Vagina (tissue), 2 donors: ENCODE results near the gene OIT3. TPM values are rescaled to one million over a fixed set of nuclear protein-coding genes. Genes with fewer than 3 reads are reported as not detected.
"Not testable (repeated sequence)": the region's sequence is repeated elsewhere in the genome, so short reads cannot be mapped to it uniquely, and the experiment has no call there.

ENCODE experiments used
- DNase-seq, 2 donors: peaks; one replicate each; pipeline ENCODE4 v3.0.0-alpha.2; 2017; ENCODE audit errors: extremely low spot score in 2 of 2
- H3K27ac ChIP-seq: fragments of 200-600 bp; sonication (generic); one replicate; pipeline ENCODE4 v1.5.1; 2019
- H3K27me3 ChIP-seq: fragments of 200-600 bp; sonication (generic); one replicate; pipeline ENCODE4 v1.5.1; 2019
- H3K36me3 ChIP-seq, 2 donors: fragments of 200-600 bp; sonication (generic); one replicate each; pipeline ENCODE4 v1.5.1; 2017 to 2019
- H3K4me1 ChIP-seq: fragments of 200-600 bp; sonication (generic); one replicate; pipeline ENCODE4 v1.5.1; 2019
- H3K4me3 ChIP-seq, 2 donors: fragments of 200-600 bp; sonication (generic); 1 replicate in 1 of 2; 2 replicates in 1 of 2; pipeline ENCODE4 v1.5.1; 2016 to 2019
- H3K9me3 ChIP-seq: fragments of 200-600 bp; sonication (generic); one replicate; pipeline ENCODE4 v1.5.1; 2019
- POLR2A ChIP-seq, 2 donors: fragments of 450-650 bp; IDR thresholded peaks; one replicate each; pipeline ENCODE4 v1.6.1; 2017; ENCODE audit warnings: antibody characterized with exemption in 2 of 2, mild to moderate bottlenecking in 2 of 2, moderate library complexity in 2 of 2
- POLR2AphosphoS5 ChIP-seq, 2 donors: sonication (generic); formaldehyde crosslinking; IDR thresholded peaks; one replicate each; pipeline ENCODE4 v1.9.0; 2017; ENCODE audit warnings: antibody characterized with exemption in 2 of 2, mild to moderate bottlenecking in 2 of 2, low read depth in 1 of 2; ENCODE audit not compliant: insufficient read depth in 1 of 2
- intact Hi-C: fragments of 100-400 bp; cut with DNase I; formaldehyde crosslinking; loops from one replicate; pipeline ENCODE4 v1.15.1; 2023
- total RNA-seq: library from RNA; depleted of rRNA; stranded (reverse); fragments of >200 nt; gene quantifications from one replicate; pipeline ENCODE4 v1.2.3, GENCODE V29; 2016
- TF ChIP-seq, protein P1 (sequence below), 3 experiments: fragments of 450-650 bp in 2 of 3; fragments of 200-600 bp in 1 of 3; sonication (generic) in 1 of 3; IDR thresholded peaks; one replicate each; pipeline ENCODE4 v1.5.1; 2017 to 2019; ENCODE audit warnings: antibody characterized with exemption in 3 of 3, mild to moderate bottlenecking in 2 of 3, moderate library complexity in 2 of 3

Gene OIT3
- total RNA-seq, 1 donor from 2014 or later = not detected

DNA sequence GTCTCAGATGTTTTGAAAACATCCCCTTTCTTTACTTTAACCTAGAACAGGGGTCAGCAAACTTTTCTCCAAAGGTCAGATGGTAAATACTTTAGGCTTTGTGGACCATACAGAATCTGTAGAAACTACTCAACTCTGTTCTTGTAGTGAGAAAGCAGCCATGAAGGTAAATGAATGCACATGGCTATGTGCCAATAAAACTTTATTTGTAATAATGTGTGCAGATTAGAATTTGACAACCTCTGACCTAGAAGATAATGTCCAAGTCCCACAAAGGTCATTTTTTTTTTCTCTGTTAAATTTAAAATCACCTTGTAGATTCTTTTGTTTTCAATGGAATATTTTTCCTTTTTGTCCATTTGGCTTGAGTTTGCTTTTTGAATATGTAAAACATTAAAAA lies 17.2 kb downstream of the OIT3 start:
- Histone ChIP-seq H3K27me3 (no peaks in the 10 kb centered on the region), H3K4me1 (no peaks in the 10 kb centered on the region), H3K36me3 (no peaks in the 10 kb centered on the region), H3K9me3 (no peaks in the 10 kb centered on the region), H3K27ac (no peak overlapping the region), H3K4me3 (no peak overlapping the region)
- DNase-seq = no peak
- intact Hi-C loops = no loop called here
- TF ChIP-seq POLR2A (IDR thresholded peaks at IDR 0.05) (no peak), POLR2AphosphoS5 (IDR thresholded peaks at IDR 0.05; ENCODE audit: insufficient read depth in 1 of 2, low read depth in 1 of 2) (no peak)
- TF ChIP-seq, protein P1, sequence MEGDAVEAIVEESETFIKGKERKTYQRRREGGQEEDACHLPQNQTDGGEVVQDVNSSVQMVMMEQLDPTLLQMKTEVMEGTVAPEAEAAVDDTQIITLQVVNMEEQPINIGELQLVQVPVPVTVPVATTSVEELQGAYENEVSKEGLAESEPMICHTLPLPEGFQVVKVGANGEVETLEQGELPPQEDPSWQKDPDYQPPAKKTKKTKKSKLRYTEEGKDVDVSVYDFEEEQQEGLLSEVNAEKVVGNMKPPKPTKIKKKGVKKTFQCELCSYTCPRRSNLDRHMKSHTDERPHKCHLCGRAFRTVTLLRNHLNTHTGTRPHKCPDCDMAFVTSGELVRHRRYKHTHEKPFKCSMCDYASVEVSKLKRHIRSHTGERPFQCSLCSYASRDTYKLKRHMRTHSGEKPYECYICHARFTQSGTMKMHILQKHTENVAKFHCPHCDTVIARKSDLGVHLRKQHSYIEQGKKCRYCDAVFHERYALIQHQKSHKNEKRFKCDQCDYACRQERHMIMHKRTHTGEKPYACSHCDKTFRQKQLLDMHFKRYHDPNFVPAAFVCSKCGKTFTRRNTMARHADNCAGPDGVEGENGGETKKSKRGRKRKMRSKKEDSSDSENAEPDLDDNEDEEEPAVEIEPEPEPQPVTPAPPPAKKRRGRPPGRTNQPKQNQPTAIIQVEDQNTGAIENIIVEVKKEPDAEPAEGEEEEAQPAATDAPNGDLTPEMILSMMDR (IDR thresholded peaks at IDR 0.05) = no peak

DNA sequence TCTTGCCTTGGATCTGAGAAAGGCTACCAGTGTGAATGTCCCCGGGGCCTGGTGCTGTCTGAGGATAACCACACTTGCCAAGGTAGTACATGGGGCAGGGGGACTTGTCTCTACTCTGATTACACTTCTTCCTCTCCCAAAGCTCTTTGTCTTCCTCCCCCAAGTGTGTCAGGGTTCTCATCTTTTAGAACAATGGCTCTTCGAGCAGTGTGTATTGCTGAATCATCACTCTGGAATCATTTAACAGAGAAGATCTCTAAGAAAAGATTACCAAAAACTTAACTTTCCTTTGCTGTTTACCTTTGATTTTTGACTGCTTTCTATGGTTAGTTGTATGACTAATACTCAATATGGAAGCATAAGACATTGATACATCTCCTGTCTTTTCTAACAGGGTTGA lies 18.2 kb downstream of the OIT3 start:
- Histone ChIP-seq H3K9me3 (no peaks in the 10 kb centered on the region), H3K4me1 (no peaks in the 10 kb centered on the region), H3K4me3 (no peak overlapping the region), H3K27ac (no peak overlapping the region), H3K27me3 (no peaks in the 10 kb centered on the region), H3K36me3 (no peaks in the 10 kb centered on the region)
- TF ChIP-seq POLR2AphosphoS5 (IDR thresholded peaks at IDR 0.05; ENCODE audit: insufficient read depth in 1 of 2, low read depth in 1 of 2) (no peak), POLR2A (IDR thresholded peaks at IDR 0.05) (no peak)
- TF ChIP-seq, protein P1 (IDR thresholded peaks at IDR 0.05) = no peak
- DNase-seq = no peak
- intact Hi-C loops = no loop called here

DNA sequence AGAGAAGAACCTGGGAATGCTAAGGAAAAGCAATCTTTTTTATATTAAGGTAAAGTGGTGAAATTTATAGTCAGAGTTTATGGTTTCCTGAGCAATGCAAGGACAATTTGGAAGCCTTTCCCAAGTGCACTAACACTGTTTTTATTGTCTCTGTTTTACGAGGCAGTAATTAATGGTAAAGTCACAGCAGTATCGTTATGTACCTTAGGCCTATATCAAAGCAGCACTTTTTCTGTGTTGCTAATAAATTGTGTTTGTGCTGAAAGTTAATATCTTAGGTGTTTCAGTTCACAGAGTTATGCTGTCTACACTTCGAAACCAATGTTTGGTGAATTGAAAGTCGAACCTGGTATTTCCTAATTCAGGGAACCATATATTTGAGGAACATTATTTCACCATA lies 19.2 kb downstream of the OIT3 start:
- intact Hi-C loops = no loop called here
- H3K4me3 ChIP-seq = no peak overlapping the region
- H3K27me3 ChIP-seq = no peaks in the 10 kb centered on the region
- no peaks in the 10 kb centered on the region for H3K36me3 ChIP-seq
- H3K27ac ChIP-seq = no peak overlapping the region
- no peaks in the 10 kb centered on the region for H3K4me1 ChIP-seq
- TF ChIP-seq POLR2AphosphoS5 (IDR thresholded peaks at IDR 0.05; ENCODE audit: insufficient read depth in 1 of 2, low read depth in 1 of 2) (no peak), POLR2A (IDR thresholded peaks at IDR 0.05) (no peak)
- TF ChIP-seq, protein P1 (IDR thresholded peaks at IDR 0.05) = no peak
- DNase-seq = no peak
- H3K9me3 ChIP-seq = no peaks in the 10 kb centered on the region

DNA sequence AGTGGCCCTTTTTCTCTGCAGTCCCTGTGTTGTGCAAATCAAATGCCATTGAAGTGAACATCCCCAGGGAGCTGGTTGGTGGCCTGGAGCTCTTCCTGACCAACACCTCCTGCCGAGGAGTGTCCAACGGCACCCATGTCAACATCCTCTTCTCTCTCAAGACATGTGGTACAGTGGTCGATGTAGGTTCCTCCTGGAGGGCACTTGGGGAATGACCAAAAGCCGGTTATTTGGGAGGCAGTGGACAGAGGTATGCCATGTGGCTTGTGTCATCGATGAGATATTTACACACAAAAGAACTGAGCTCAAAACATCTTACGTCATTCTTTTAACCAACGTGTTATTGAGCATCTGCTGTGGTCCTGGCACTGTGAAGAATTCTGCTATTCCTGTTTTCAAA lies 19.7 kb downstream of the OIT3 start:
- no peak for DNase-seq
- H3K4me3 ChIP-seq = no peak overlapping the region
- no peaks in the 10 kb centered on the region for H3K27me3 ChIP-seq
- H3K27ac ChIP-seq = no peak overlapping the region
- intact Hi-C loops = no loop called here
- H3K36me3 ChIP-seq = no peaks in the 10 kb centered on the region
- H3K4me1 ChIP-seq = no peaks in the 10 kb centered on the region
- no peaks in the 10 kb centered on the region for H3K9me3 ChIP-seq
- TF ChIP-seq POLR2AphosphoS5 (IDR thresholded peaks at IDR 0.05; ENCODE audit: insufficient read depth in 1 of 2, low read depth in 1 of 2) (no peak), POLR2A (IDR thresholded peaks at IDR 0.05) (no peak)
- TF ChIP-seq, protein P1 (IDR thresholded peaks at IDR 0.05) = no peak

DNA sequence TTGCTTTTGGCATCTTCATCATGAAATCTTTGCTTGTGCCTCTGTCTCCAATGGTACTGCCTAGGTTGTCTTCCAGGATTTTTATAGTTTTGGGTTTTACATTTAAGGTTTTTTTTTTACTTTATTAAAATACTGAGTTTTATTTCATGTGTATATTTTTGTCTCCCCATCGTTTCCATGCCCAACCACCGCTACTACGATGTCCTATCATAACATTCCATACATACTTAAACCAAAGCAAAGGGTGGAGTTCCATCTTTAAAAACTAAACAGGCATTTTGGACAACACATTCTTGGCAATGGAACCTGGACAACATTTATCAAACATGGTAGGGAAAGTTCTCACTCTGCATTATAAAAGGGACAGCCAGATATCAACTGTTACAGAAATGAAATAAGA lies 23.7 kb downstream of the OIT3 start:
- intact Hi-C loops, H3K36me3 ChIP-seq, H3K27me3 ChIP-seq, DNase-seq, H3K4me3 ChIP-seq, H3K4me1 ChIP-seq, H3K27ac ChIP-seq, H3K9me3 ChIP-seq: not testable (repeated sequence)

DNA sequence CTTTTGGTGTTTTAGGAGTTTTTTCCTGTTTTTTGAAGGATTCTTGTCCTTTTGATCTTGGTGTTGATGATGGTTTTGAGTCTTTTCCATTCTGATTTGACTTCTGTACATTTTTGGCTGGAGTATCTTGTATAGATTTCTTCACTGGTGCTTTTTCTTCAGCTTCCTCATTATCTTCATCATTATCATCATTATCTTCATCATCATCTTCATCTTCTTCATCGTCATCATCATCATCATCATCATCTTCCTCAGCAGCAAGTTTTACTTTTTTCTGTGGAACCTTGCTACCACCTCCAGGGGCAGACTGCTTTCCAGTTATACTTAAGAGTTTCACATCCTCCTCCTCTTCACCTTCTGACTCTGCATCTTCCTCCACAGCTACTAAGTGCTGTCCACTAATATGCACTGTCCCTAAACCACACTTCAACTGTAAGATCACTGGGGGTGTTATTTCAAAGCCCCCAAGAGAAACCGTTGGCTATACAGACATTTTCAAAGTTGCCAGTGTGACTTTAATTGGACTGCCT lies 24.3 kb downstream of the OIT3 start:
- H3K27me3 ChIP-seq, H3K36me3 ChIP-seq, H3K27ac ChIP-seq, H3K9me3 ChIP-seq, intact Hi-C loops, DNase-seq, H3K4me3 ChIP-seq, H3K4me1 ChIP-seq: not testable (repeated sequence)
